ENCODE measurements around the gene CBX6. TPM values are rescaled to one million over a fixed set of nuclear protein-coding genes. Genes with fewer than 3 reads are reported as not detected.

The CBX6 gene
- total RNA-seq, 1 donor = 66.5 TPM

- H3K4me3 ChIP-seq (ENCODE audit: low read depth, low read length) = no peak overlapping the region
- TF ChIP-seq, protein P1, sequence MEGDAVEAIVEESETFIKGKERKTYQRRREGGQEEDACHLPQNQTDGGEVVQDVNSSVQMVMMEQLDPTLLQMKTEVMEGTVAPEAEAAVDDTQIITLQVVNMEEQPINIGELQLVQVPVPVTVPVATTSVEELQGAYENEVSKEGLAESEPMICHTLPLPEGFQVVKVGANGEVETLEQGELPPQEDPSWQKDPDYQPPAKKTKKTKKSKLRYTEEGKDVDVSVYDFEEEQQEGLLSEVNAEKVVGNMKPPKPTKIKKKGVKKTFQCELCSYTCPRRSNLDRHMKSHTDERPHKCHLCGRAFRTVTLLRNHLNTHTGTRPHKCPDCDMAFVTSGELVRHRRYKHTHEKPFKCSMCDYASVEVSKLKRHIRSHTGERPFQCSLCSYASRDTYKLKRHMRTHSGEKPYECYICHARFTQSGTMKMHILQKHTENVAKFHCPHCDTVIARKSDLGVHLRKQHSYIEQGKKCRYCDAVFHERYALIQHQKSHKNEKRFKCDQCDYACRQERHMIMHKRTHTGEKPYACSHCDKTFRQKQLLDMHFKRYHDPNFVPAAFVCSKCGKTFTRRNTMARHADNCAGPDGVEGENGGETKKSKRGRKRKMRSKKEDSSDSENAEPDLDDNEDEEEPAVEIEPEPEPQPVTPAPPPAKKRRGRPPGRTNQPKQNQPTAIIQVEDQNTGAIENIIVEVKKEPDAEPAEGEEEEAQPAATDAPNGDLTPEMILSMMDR (IDR thresholded peaks at IDR 0.05; ENCODE audit: insufficient read depth, low read depth, low read length) = no peak
- DNase-seq (ENCODE audit: low read depth) = no peak
Measured at GRCh38 chr22:38852522-38852921, 19.5 kb downstream of the CBX6 start.

- H3K4me3 ChIP-seq (ENCODE audit: low read depth, low read length) = no peak overlapping the region
- TF ChIP-seq, protein P1 (IDR thresholded peaks at IDR 0.05; ENCODE audit: insufficient read depth, low read depth, low read length) = no peak
- DNase-seq (ENCODE audit: low read depth) = peak; percentile 33
Measured at GRCh38 chr22:38850941-38851849, 20.8 kb downstream of the CBX6 start.

GRCh38 chr22:38850399-38850798, 21.6 kb downstream of the CBX6 start:
- no peak overlapping the region for H3K4me3 ChIP-seq (ENCODE audit: low read depth, low read length)
- TF ChIP-seq, protein P1 (IDR thresholded peaks at IDR 0.05; ENCODE audit: insufficient read depth, low read depth, low read length) = no peak
- DNase-seq (ENCODE audit: low read depth) = no peak

DNA sequence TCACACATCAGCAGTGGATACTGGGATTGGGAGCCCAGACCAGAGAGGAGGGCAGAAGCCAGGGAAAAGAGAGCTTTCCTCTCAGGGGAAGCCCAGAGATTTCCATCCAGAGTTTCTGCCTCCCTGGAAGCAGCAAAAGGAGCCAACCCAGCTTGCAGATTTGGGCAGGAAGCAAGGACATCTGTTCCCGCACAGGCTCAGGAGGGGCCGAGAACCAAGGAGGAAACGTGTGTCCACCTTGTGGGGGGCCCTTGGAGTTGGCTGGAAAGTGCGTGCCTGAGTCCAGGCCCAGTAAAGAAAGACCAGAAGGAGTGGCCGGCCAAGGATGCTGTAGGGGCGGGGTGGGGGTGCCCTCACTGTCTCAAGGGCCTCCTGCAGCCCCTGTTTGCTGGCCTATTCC, 22.2 kb downstream of the CBX6 start:
- DNase-seq (ENCODE audit: low read depth) = no peak
- TF ChIP-seq, protein P1 (IDR thresholded peaks at IDR 0.05; ENCODE audit: insufficient read depth, low read depth, low read length) = no peak
- H3K4me3 ChIP-seq (ENCODE audit: low read depth, low read length) = no peak overlapping the region

DNA sequence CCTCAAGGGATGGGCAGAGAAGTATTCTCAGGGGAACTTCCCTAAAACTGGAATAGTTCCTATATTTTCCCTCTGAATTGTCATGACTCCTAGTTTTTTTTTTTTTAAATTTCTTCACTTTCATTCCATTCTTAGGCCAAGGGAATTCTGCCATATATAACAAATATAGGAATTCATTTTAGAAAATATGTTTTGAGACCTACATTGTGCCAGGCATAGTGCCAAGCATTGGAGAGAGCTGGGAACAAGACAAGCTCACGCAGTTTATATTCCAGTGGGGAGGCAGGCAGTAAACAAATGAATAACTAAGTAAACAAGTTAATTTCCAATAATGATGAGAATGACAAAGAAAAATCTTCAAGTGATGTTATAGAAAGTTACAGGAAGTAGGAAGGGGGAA, 25.6 kb downstream of the CBX6 start:
- no peak overlapping the region for H3K4me3 ChIP-seq (ENCODE audit: low read depth, low read length)
- no peak for DNase-seq (ENCODE audit: low read depth)
- TF ChIP-seq, protein P1 (IDR thresholded peaks at IDR 0.05; ENCODE audit: insufficient read depth, low read depth, low read length) = no peak

DNA sequence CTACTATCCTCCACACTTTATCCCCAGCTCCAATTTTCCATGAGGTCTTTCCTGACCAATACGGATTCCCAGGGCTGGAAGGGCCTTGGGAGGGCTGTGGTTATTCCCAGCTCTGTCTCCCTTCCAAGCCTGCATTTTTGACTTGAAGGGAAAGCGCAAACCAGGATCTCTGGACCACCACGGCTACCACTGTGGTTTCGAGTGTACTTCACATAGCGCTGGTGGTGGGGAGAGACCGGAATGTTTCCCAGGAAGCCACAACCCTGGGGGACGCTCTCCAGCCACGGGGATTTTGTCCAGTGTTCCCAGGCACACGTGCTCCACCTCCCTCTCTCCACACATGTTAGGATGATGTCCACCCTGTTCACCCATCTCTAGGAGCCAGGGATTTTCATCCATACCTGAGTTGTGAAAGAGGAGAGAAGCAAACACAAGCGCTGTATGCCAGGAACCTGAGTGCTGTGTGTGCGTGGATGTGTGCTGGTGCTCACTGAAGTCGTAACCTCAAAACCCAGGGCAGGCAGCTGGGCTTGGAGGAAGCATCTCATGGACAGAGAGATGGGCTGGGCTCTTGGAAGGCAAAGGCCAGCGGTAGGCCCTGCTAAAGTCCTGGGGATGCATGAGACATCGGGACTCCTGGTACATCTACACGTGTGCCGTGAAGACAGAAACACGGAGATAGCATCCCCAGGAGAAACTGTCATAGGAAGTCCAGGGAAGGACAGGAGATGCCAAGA, 26.8 kb downstream of the CBX6 start:
- TF ChIP-seq, protein P1 (IDR thresholded peaks at IDR 0.05; ENCODE audit: insufficient read depth, low read depth, low read length) = no peak
- no peak overlapping the region for H3K4me3 ChIP-seq (ENCODE audit: low read depth, low read length)
- no peak for DNase-seq (ENCODE audit: low read depth)

All from fibroblast of villous mesenchyme (primary cell).